Measurements from ENCODE around the gene GNPTAB. TPM values are rescaled to one million over a fixed set of nuclear protein-coding genes. Genes with fewer than 3 reads are reported as not detected.

The GNPTAB gene
- total and polyA plus RNA-seq, 2 of the 4 experiments (the other 2 are of a cell fraction) = 16.0 to 24.2 TPM

- H3K18ac ChIP-seq (ENCODE audit: low read depth, low read length) = no peak overlapping the region
- BruUV-seq (replicated peaks) = no TSS peak
- no peak overlapping the region for H4K8ac ChIP-seq (ENCODE audit: low read depth in 2 of 2, low read length in 2 of 2)
- H3K23ac ChIP-seq (ENCODE audit: low read depth, low read length) = no peak overlapping the region
- H2BK120ac ChIP-seq (ENCODE audit: low read depth, low read length) = no peak overlapping the region
- no peaks in the 10 kb centered on the region for H3K27me3 ChIP-seq (ENCODE audit: control insufficient read depth, insufficient read depth, low read length)
- no peaks in the 10 kb centered on the region for H3K9me1 ChIP-seq (ENCODE audit: insufficient read depth, low read length)
- no peak overlapping the region for H3K4ac ChIP-seq (ENCODE audit: low read depth, low read length)
- H3K4me1 ChIP-seq (ENCODE audit: control insufficient read depth, insufficient read depth, low read length) = no peaks in the 10 kb centered on the region
- no peak overlapping the region for H4K91ac ChIP-seq (ENCODE audit: insufficient read depth, low read depth, low read length)
- H2AK9ac ChIP-seq (replicated peaks; ENCODE audit: low read depth, low read length, poor library complexity) = no peak overlapping the region
- no peak overlapping the region for H3K14ac ChIP-seq (replicated peaks; ENCODE audit: low read depth, low read length)
- H3K36me3 ChIP-seq (ENCODE audit: control insufficient read depth, insufficient read depth, low read length) = no peaks in the 10 kb centered on the region
- no peak overlapping the region for H2AFZ ChIP-seq (replicated peaks; ENCODE audit: low read length, poor library complexity)
- ChIA-PET POLR2A (ENCODE audit: unreplicated experiment) (no interaction called here), CTCF (interaction anchor here (0.7 to 3.1 kb wide), 6 partner anchors 8 to 66 kb away, joined by 3 to 19 read pairs (median 4); partner anchors contain the start of gene GNPTAB)
- dilution Hi-C loops (cut with HindIII; ENCODE audit: low sequenced_read_pairs, unreplicated experiment) (no loop called here), in situ Hi-C loops (cut with MboI; ENCODE audit: low sequenced_read_pairs) (no loop called here), intact Hi-C loops (cut with micrococcal nuclease) (loop anchor here (1.0 to 10.0 kb wide), 2 partner anchors 65 to 274 kb away; no protein-coding TSS in a partner anchor)
- no peak overlapping the region for H4K5ac ChIP-seq (ENCODE audit: low read depth, low read length)
- H3K4me3 ChIP-seq (ENCODE audit: insufficient read depth, low read depth, low read length) = no peak overlapping the region
- no peak overlapping the region for H2BK5ac ChIP-seq (ENCODE audit: low read depth, low read length, poor library complexity, severe bottlenecking)
- no peaks in the 10 kb centered on the region for H4K20me1 ChIP-seq (ENCODE audit: insufficient read depth, low read length)
- no peak overlapping the region for H3K9ac ChIP-seq (ENCODE audit: low read depth, low read length)
- no peaks in the 10 kb centered on the region for H3K9me3 ChIP-seq (ENCODE audit: control insufficient read depth, insufficient read depth, low read length)
- DNase-seq (no peak), ATAC-seq (ENCODE audit: low read depth) (no peak)
- WGBS, 2 experiments (ENCODE audit: extremely low coverage in 2 of 2, insufficient read length in 1 of 2) = no CpG with 5 or more reads among the region's 3 CpGs
- H3K79me1 ChIP-seq (ENCODE audit: low read depth in 1 of 2, low read length in 2 of 2) = no peaks in the 10 kb centered on the region
- no peak overlapping the region for H3K27ac ChIP-seq (ENCODE audit: insufficient read depth, low read length)
- no peak overlapping the region for H2BK15ac ChIP-seq (ENCODE audit: low read depth, low read length)
- H2AK5ac ChIP-seq (ENCODE audit: low read depth, low read length) = no peak overlapping the region
- H3K4me2 ChIP-seq (ENCODE audit: low read depth, low read length) = no peak overlapping the region
- TF ChIP-seq MAZ (IDR thresholded peaks at IDR 0.05; ENCODE audit: borderline replicate concordance, low read depth, low read length) (no peak), ELK1 (IDR thresholded peaks at IDR 0.05; ENCODE audit: borderline replicate concordance, low read depth, low read length) (no peak)
- H2BK20ac ChIP-seq (ENCODE audit: low read depth, low read length) = no peak overlapping the region
- no peak overlapping the region for H3K56ac ChIP-seq (ENCODE audit: extremely low read depth, insufficient read depth, low read length)
These were observed 8.0 kb upstream of the GNPTAB start for GRCh38 chr12:101838628-101839323.
